Activated T-helper 17 cell treated with anti-CD3 and anti-CD28 coated beads, Interleukin-2, amount 50 U/mL, for 72 hours (primary cell): ENCODE measurements around the gene SPAG16. TPM values are rescaled to one million over a fixed set of nuclear protein-coding genes. Genes with fewer than 3 reads are reported as not detected.
"Not testable (repeated sequence)": the region's sequence is repeated elsewhere in the genome, so short reads cannot be mapped to it uniquely, and the experiment has no call there.

ENCODE experiments used
- ATAC-seq: fragments of 150-1000 bp; cut with Tn5 transposase; replicated peaks from 2 replicates; pipeline ENCODE4 v1.10.0; 2021; ENCODE audit warnings: mild to moderate bottlenecking, moderate library complexity
- H3K27ac Mint-ChIP-seq: one replicate; pipeline ENCODE4 v1.8.0; 2022; ENCODE audit warnings: mixed read lengths
- H3K27me3 Mint-ChIP-seq: one replicate; pipeline ENCODE4 v1.8.0; 2022; ENCODE audit warnings: mixed read lengths
- H3K36me3 Mint-ChIP-seq: one replicate; pipeline ENCODE4 v1.8.0; 2022; ENCODE audit warnings: low read depth, mild to moderate bottlenecking, mixed read lengths
- H3K4me1 Mint-ChIP-seq: one replicate; pipeline ENCODE4 v1.8.0; 2022; ENCODE audit warnings: mixed read lengths
- H3K4me3 Mint-ChIP-seq: one replicate; pipeline ENCODE4 v1.8.0; 2022; ENCODE audit warnings: mild to moderate bottlenecking, mixed read lengths
- H3K9me3 Mint-ChIP-seq: one replicate; pipeline ENCODE4 v1.8.0; 2022; ENCODE audit warnings: mixed read lengths
- total RNA-seq, 2 donors: library from RNA; stranded (reverse); gene quantifications; one replicate each; pipeline ENCODE4 v1.2.3, GENCODE V29; 2022

Gene SPAG16
- total RNA-seq, 2 donors from 2014 or later, result 7.2 TPM

- Mint-ChIP-seq H3K4me3 (no peak overlapping the region), H3K9me3 (no peaks in the 10 kb centered on the region), H3K27ac (no peak overlapping the region), H3K4me1 (no peaks in the 10 kb centered on the region), H3K27me3 (no peaks in the 10 kb centered on the region), H3K36me3 (no peaks in the 10 kb centered on the region)
- ATAC-seq, result no peak
These were observed 412.2 kb downstream of the SPAG16 start for GRCh38 chr2:213696442-213696841.

DNA sequence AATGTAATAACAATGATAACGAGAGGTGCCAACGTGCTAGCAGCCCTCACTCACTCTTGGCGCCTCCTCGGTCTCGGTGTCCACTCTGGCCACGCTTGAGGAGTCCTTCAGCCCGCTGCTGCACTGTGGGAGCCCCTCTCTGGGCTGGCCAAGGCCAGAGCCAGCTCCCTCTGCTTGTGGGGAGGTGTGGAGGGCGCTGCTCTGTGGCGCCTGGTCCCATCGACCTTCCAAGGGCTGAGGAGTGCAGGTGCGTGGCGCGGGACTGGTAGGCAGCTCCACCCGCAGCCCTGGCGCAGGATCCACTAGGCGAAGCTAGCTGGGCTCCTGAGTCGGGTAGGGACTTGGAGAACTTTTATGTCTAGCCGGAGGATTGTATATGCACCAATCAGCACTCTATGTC is 417.1 kb downstream of the SPAG16 start:
- ATAC-seq, H3K27ac Mint-ChIP-seq, H3K4me1 Mint-ChIP-seq: not testable (repeated sequence)

GRCh38 chr2:213703406-213704098 is 419.3 kb downstream of the SPAG16 start:
- no peak overlapping the region for H3K27ac Mint-ChIP-seq
- no peak overlapping the region for H3K4me3 Mint-ChIP-seq
- H3K4me1 Mint-ChIP-seq, result no peaks in the 10 kb centered on the region
- ATAC-seq, result no peak
- H3K9me3 Mint-ChIP-seq, result peaks cover 4% of the 10 kb centered on the region
- no peaks in the 10 kb centered on the region for H3K36me3 Mint-ChIP-seq
- H3K27me3 Mint-ChIP-seq, result no peaks in the 10 kb centered on the region

More for the DNA sequence above, 417.1 kb downstream of the SPAG16 start:
- not testable (repeated sequence) for H3K36me3 Mint-ChIP-seq, H3K4me3 Mint-ChIP-seq, H3K9me3 Mint-ChIP-seq, H3K27me3 Mint-ChIP-seq

GRCh38 chr2:213710164-213710563 is 425.9 kb downstream of the SPAG16 start:
- H3K36me3 Mint-ChIP-seq, result no peaks in the 10 kb centered on the region
- ATAC-seq, result no peak
- H3K4me1 Mint-ChIP-seq, result no peaks in the 10 kb centered on the region
- H3K9me3 Mint-ChIP-seq, result no peaks in the 10 kb centered on the region
- H3K4me3 Mint-ChIP-seq, result no peak overlapping the region
- H3K27ac Mint-ChIP-seq, result no peak overlapping the region
- no peaks in the 10 kb centered on the region for H3K27me3 Mint-ChIP-seq

DNA sequence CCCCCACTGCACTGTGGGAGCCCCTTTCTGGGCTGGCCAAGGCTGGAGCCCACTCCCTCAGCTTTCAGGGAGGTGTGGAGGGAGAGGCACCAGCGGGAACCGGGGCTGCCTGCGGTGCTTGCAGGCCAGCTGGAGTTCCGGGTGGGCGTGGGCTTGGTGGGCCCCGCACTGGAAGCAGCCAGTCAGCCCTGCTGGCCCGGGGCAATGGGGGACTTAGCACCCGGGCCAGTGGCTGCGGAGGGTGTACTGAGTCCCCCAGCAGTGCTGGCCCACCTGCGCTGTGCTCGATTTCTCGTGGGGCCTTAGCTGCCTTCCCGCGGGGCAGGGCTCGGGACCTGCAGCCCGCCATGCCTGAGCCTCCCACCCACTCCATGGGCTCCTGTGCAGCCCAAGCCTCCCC is 434.1 kb downstream of the SPAG16 start:
- H3K36me3 Mint-ChIP-seq, H3K27me3 Mint-ChIP-seq, H3K4me3 Mint-ChIP-seq, H3K4me1 Mint-ChIP-seq, H3K9me3 Mint-ChIP-seq, ATAC-seq, H3K27ac Mint-ChIP-seq: not testable (repeated sequence)

DNA sequence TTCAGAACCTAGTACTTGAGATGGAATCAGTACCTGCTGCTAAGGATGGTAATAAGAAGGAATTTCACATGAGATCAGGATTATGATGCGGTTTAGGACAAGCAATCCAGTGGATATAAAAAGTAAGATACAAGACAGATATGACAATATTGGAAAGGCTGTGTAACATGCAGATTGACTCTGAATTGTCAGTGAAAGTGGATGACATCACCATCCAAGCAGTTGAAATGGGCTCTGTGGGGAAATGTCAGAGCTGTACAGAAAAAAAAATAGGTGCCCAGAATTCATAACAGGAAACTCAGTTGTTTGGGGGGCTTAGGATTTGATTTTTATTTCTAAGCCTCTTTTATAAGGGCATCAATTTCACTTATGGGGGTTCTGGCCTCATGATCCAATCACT is 438.3 kb downstream of the SPAG16 start:
- no peak for ATAC-seq
- no peak overlapping the region for H3K4me3 Mint-ChIP-seq
- no peaks in the 10 kb centered on the region for H3K36me3 Mint-ChIP-seq
- peaks cover 8% of the 10 kb centered on the region for H3K9me3 Mint-ChIP-seq
- no peaks in the 10 kb centered on the region for H3K27me3 Mint-ChIP-seq
- H3K4me1 Mint-ChIP-seq, result no peaks in the 10 kb centered on the region
- no peak overlapping the region for H3K27ac Mint-ChIP-seq

GRCh38 chr2:213723041-213723560 is 438.8 kb downstream of the SPAG16 start:
- Mint-ChIP-seq H3K4me1 (no peaks in the 10 kb centered on the region), H3K36me3 (no peaks in the 10 kb centered on the region), H3K27ac (no peak overlapping the region), H3K9me3 (peaks cover 8% of the 10 kb centered on the region), H3K4me3 (no peak overlapping the region), H3K27me3 (no peaks in the 10 kb centered on the region)
- ATAC-seq, result no peak

DNA sequence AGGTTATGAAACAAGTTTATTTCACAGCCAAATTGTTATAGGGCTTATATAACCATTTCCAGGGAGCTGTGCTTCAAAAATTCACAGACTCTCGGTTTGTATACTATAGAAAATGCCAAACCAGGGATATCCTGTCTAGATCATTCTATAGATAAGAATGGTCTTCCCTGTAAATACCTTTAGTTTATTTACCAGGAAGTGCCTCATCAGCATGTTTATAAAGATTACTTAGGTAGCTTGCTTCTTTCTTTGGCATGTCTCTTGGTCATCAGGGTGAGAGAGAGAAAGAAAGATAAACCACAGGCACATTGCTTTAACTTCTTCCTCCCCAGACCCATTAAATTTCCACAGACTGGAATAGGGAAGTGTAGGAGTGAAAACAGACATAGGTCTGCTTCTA is 439.4 kb downstream of the SPAG16 start:
- no peak overlapping the region for H3K4me3 Mint-ChIP-seq
- H3K4me1 Mint-ChIP-seq, result no peaks in the 10 kb centered on the region
- no peaks in the 10 kb centered on the region for H3K27me3 Mint-ChIP-seq
- no peak overlapping the region for H3K27ac Mint-ChIP-seq
- no peaks in the 10 kb centered on the region for H3K36me3 Mint-ChIP-seq
- ATAC-seq, result no peak
- peaks cover 8% of the 10 kb centered on the region for H3K9me3 Mint-ChIP-seq

DNA sequence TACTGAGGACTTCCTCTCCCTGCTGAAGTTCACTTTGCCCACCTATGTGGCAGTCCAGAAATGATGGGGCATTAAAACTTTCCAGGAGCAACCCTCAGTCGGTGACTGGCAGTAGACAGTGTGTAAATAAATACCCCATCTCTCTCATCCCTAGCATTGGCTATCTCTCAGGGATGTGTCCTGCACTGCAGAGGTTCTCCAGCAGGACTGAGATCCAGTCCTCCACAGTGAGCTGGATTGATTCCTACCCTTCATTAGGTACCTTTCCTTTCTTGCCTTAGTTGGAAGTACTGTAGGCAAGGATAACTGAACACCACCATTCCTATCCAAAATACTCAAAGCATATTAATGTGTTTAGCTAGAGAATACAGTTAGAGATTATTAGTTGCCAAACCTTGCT is 441.8 kb downstream of the SPAG16 start:
- H3K9me3 Mint-ChIP-seq, result peaks cover 5% of the 10 kb centered on the region
- H3K4me1 Mint-ChIP-seq, result no peaks in the 10 kb centered on the region
- no peak overlapping the region for H3K27ac Mint-ChIP-seq
- H3K4me3 Mint-ChIP-seq, result no peak overlapping the region
- H3K27me3 Mint-ChIP-seq, result no peaks in the 10 kb centered on the region
- ATAC-seq, result no peak
- H3K36me3 Mint-ChIP-seq, result no peaks in the 10 kb centered on the region

GRCh38 chr2:213733893-213734292 is 449.6 kb downstream of the SPAG16 start:
- H3K9me3 Mint-ChIP-seq, result peaks cover 4% of the 10 kb centered on the region
- no peaks in the 10 kb centered on the region for H3K4me1 Mint-ChIP-seq

DNA sequence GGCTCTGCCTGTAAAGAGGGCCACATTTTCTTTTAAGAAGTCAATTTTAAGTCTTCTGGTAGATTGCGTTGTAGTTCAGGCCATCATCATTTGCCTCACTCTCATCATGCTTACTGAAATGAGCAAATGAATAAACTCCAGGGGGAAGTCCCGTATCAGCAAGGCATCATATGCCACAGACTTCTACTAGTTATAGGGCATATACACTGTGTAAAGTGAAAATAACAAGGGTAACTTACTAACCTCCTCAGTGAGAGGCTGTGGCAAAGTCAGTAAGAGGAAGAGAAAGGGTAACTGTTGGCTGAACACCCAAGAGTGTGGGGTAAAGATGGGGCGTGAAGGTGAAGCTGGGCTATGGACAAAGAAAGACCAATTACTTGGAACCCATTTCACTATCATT is 456.2 kb downstream of the SPAG16 start:
- no peaks in the 10 kb centered on the region for H3K9me3 Mint-ChIP-seq
- H3K27ac Mint-ChIP-seq, result no peak overlapping the region
- no peaks in the 10 kb centered on the region for H3K27me3 Mint-ChIP-seq
- no peaks in the 10 kb centered on the region for H3K36me3 Mint-ChIP-seq
- H3K4me3 Mint-ChIP-seq, result no peak overlapping the region
- H3K4me1 Mint-ChIP-seq, result no peaks in the 10 kb centered on the region
- no peak for ATAC-seq

More at GRCh38 chr2:213733893-213734292, 449.6 kb downstream of the SPAG16 start:
- Mint-ChIP-seq H3K4me3 (no peak overlapping the region), H3K27ac (no peak overlapping the region), H3K27me3 (no peaks in the 10 kb centered on the region), H3K36me3 (no peaks in the 10 kb centered on the region)
- no peak for ATAC-seq

- no peak for ATAC-seq
- Mint-ChIP-seq H3K9me3 (no peaks in the 10 kb centered on the region), H3K4me3 (no peak overlapping the region)
These were observed 467.2 kb downstream of the SPAG16 start for GRCh38 chr2:213751446-213751845.

DNA sequence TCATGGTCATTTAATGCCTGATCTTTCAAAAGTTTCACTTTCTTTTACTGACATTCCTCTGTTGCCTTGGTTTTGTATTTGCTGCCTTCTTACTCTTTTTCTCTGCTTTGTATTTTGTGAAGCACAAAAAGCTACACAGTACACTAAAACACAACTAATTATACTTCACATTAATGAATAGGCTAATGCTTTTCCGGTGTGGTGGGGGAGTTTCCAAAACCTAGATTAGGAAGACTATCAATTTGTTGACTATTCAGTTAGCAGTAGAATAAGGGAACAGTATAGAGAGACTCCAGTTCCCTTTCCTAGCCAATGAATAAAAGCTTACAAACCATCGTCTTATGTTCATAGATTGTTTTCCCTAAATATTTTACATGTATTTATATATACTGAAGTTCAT is 468.3 kb downstream of the SPAG16 start:
- no peaks in the 10 kb centered on the region for H3K36me3 Mint-ChIP-seq
- H3K9me3 Mint-ChIP-seq, result no peaks in the 10 kb centered on the region
- no peaks in the 10 kb centered on the region for H3K27me3 Mint-ChIP-seq
- no peaks in the 10 kb centered on the region for H3K4me1 Mint-ChIP-seq
- H3K4me3 Mint-ChIP-seq, result no peak overlapping the region
- H3K27ac Mint-ChIP-seq, result no peak overlapping the region
- no peak for ATAC-seq

More at GRCh38 chr2:213751446-213751845, 467.2 kb downstream of the SPAG16 start:
- no peaks in the 10 kb centered on the region for H3K36me3 Mint-ChIP-seq
- no peaks in the 10 kb centered on the region for H3K4me1 Mint-ChIP-seq
- H3K27ac Mint-ChIP-seq, result no peak overlapping the region
- H3K27me3 Mint-ChIP-seq, result no peaks in the 10 kb centered on the region

GRCh38 chr2:213757525-213757924 is 473.3 kb downstream of the SPAG16 start:
- Mint-ChIP-seq H3K36me3 (no peaks in the 10 kb centered on the region), H3K9me3 (no peaks in the 10 kb centered on the region), H3K4me3 (no peak overlapping the region), H3K4me1 (no peaks in the 10 kb centered on the region), H3K27me3 (no peaks in the 10 kb centered on the region), H3K27ac (no peak overlapping the region)
- no peak for ATAC-seq

DNA sequence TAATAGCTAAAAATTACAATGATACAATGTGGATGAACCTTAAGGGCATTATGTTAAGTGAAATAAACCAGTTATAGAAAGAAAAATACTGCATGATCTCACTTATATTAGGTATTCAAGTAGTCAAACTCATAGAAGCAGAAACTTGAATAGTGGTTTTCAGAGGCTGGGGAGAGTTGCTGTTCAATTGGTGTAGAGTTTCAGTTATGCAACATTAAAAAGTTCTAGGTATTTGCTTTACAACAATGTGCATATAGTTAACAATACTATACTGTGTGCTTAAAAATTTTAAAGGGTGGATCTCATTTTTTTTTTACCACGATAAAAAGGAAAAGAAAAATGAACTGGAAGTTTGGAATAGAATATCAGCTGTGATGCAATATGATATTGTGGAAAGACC is 479.1 kb downstream of the SPAG16 start:
- Mint-ChIP-seq H3K27ac (no peak overlapping the region), H3K4me3 (no peak overlapping the region), H3K27me3 (no peaks in the 10 kb centered on the region), H3K9me3 (no peaks in the 10 kb centered on the region), H3K4me1 (no peaks in the 10 kb centered on the region), H3K36me3 (no peaks in the 10 kb centered on the region)
- ATAC-seq, result no peak
